HG03439 (cell line): Measurements from ENCODE around the gene SLC22A15.
"Not testable (repeated sequence)": the region's sequence is repeated elsewhere in the genome, so short reads cannot be mapped to it uniquely, and the experiment has no call there.

ENCODE experiments used
- ATAC-seq: cut with Tn5 transposase; IDR thresholded peaks from one replicate; pipeline ENCODE4 v1.9.1; 2021; ENCODE audit warnings: mild to moderate bottlenecking, moderate library complexity; ENCODE audit not compliant: unreplicated experiment

The SLC22A15 gene

GRCh38 chr1:115980998-115981993 is 5.0 kb downstream of the SLC22A15 start:
- no peak for ATAC-seq

- no peak for ATAC-seq
These were observed 6.1 kb downstream of the SLC22A15 start for GRCh38 chr1:115982400-115982799.

- no peak for ATAC-seq
These were observed 7.3 kb downstream of the SLC22A15 start for GRCh38 chr1:115983584-115983983.

GRCh38 chr1:115987623-115988022 is 11.3 kb downstream of the SLC22A15 start:
- no peak for ATAC-seq

GRCh38 chr1:115988953-115989352 is 12.6 kb downstream of the SLC22A15 start:
- no peak for ATAC-seq

GRCh38 chr1:115989699-115990098 is 13.4 kb downstream of the SLC22A15 start:
- ATAC-seq: no peak

- no peak for ATAC-seq
These were observed 15.6 kb downstream of the SLC22A15 start for GRCh38 chr1:115991909-115992308.

GRCh38 chr1:115997921-115998320 is 21.6 kb downstream of the SLC22A15 start:
- ATAC-seq: not testable (repeated sequence)

- no peak for ATAC-seq
These were observed 25.6 kb downstream of the SLC22A15 start for GRCh38 chr1:116001739-116002487.

GRCh38 chr1:116002781-116003420 is 26.6 kb downstream of the SLC22A15 start:
- ATAC-seq: no peak

- no peak for ATAC-seq
These were observed 27.5 kb downstream of the SLC22A15 start for GRCh38 chr1:116003823-116004222.

- ATAC-seq: peak; percentile 86
These were observed 30.2 kb downstream of the SLC22A15 start for GRCh38 chr1:116006486-116006964.

- ATAC-seq: no peak
These were observed 32.5 kb downstream of the SLC22A15 start for GRCh38 chr1:116008656-116009390.

- ATAC-seq: no peak
These were observed 36.4 kb downstream of the SLC22A15 start for GRCh38 chr1:116012716-116013115.

GRCh38 chr1:116015679-116016078 is 39.4 kb downstream of the SLC22A15 start:
- ATAC-seq: no peak

- no peak for ATAC-seq
These were observed 41.7 kb downstream of the SLC22A15 start for GRCh38 chr1:116018007-116018406.

GRCh38 chr1:116019653-116020253 is 43.4 kb downstream of the SLC22A15 start:
- no peak for ATAC-seq

- peak; percentile 59 for ATAC-seq
These were observed 44.5 kb downstream of the SLC22A15 start for GRCh38 chr1:116020668-116021272.

- ATAC-seq: no peak
These were observed 48.3 kb downstream of the SLC22A15 start for GRCh38 chr1:116024626-116025025.

- no peak for ATAC-seq
These were observed 50.3 kb downstream of the SLC22A15 start for GRCh38 chr1:116026631-116027030.
